ENCODE data around the gene PPP1R26.
"Not testable (repeated sequence)": the region's sequence is repeated elsewhere in the genome, so short reads cannot be mapped to it uniquely, and the experiment has no call there.

Gene PPP1R26

GRCh38 chr9:135523521-135524129 is 44.0 kb downstream of the PPP1R26 start:
- Mint-ChIP-seq H3K4me3 (no peak overlapping the region), H3K27me3 (peaks cover 5% of the 10 kb centered on the region), H3K27ac (no peak overlapping the region), H3K4me1 (no peaks in the 10 kb centered on the region), H3K36me3 (no peaks in the 10 kb centered on the region), H3K9me3 (peaks cover 2% of the 10 kb centered on the region)
- ATAC-seq (ENCODE audit: low read depth) (no peak), DNase-seq (ENCODE audit: low spot score in 2 of 2) (no peak)

- no peak for ATAC-seq (ENCODE audit: low read depth)
- H3K27ac Mint-ChIP-seq, result no peak overlapping the region
- peaks cover 2% of the 10 kb centered on the region for H3K9me3 Mint-ChIP-seq
- no peak for DNase-seq (ENCODE audit: low spot score in 2 of 2)
- H3K36me3 Mint-ChIP-seq, result no peaks in the 10 kb centered on the region
- no peaks in the 10 kb centered on the region for H3K4me1 Mint-ChIP-seq
- H3K4me3 Mint-ChIP-seq, result no peak overlapping the region
- H3K27me3 Mint-ChIP-seq, result peaks cover 5% of the 10 kb centered on the region
Measured at GRCh38 chr9:135524130-135524861, 44.7 kb downstream of the PPP1R26 start.

GRCh38 chr9:135525241-135526088 is 45.9 kb downstream of the PPP1R26 start:
- Mint-ChIP-seq H3K4me1 (no peaks in the 10 kb centered on the region), H3K27ac (no peak overlapping the region), H3K27me3 (peaks cover 3% of the 10 kb centered on the region), H3K4me3 (no peak overlapping the region), H3K9me3 (peaks cover 2% of the 10 kb centered on the region), H3K36me3 (no peaks in the 10 kb centered on the region)
- ATAC-seq (ENCODE audit: low read depth) (no peak), DNase-seq (ENCODE audit: low spot score in 2 of 2) (no peak)

GRCh38 chr9:135526089-135526729 is 46.6 kb downstream of the PPP1R26 start:
- Mint-ChIP-seq H3K4me3 (no peak overlapping the region), H3K4me1 (no peaks in the 10 kb centered on the region), H3K27ac (no peak overlapping the region), H3K36me3 (no peaks in the 10 kb centered on the region), H3K9me3 (peaks cover 2% of the 10 kb centered on the region), H3K27me3 (peaks cover 3% of the 10 kb centered on the region)
- DNase-seq (ENCODE audit: low spot score in 2 of 2), result no peak
- ATAC-seq (ENCODE audit: low read depth), result no peak

GRCh38 chr9:135526730-135527571 is 47.4 kb downstream of the PPP1R26 start:
- Mint-ChIP-seq H3K4me3 (no peak overlapping the region), H3K27ac (no peak overlapping the region), H3K4me1 (no peaks in the 10 kb centered on the region), H3K9me3 (peaks cover 2% of the 10 kb centered on the region), H3K27me3 (peaks cover 5% of the 10 kb centered on the region), H3K36me3 (no peaks in the 10 kb centered on the region)
- ATAC-seq (ENCODE audit: low read depth) (no peak), DNase-seq (ENCODE audit: low spot score in 2 of 2) (no peak)

- H3K36me3 Mint-ChIP-seq; DNase-seq (ENCODE audit: low spot score in 2 of 2); H3K9me3 Mint-ChIP-seq; H3K27ac Mint-ChIP-seq; H3K27me3 Mint-ChIP-seq; H3K4me1 Mint-ChIP-seq; ATAC-seq (ENCODE audit: low read depth); H3K4me3 Mint-ChIP-seq: not testable (repeated sequence)
Measured at GRCh38 chr9:135528842-135529435, 49.4 kb downstream of the PPP1R26 start.

GRCh38 chr9:135530146-135530545 is 50.6 kb downstream of the PPP1R26 start:
- Mint-ChIP-seq H3K27ac (no peak overlapping the region), H3K4me3 (no peak overlapping the region), H3K4me1 (peaks cover 4% of the 10 kb centered on the region), H3K36me3 (no peaks in the 10 kb centered on the region), H3K9me3 (peaks cover 2% of the 10 kb centered on the region), H3K27me3 (peaks cover 12% of the 10 kb centered on the region)
- ATAC-seq (ENCODE audit: low read depth), result no peak
- DNase-seq (ENCODE audit: low spot score in 2 of 2), result no peak

GRCh38 chr9:135531096-135531495 is 51.5 kb downstream of the PPP1R26 start:
- peaks cover 2% of the 10 kb centered on the region for H3K9me3 Mint-ChIP-seq
- no peak overlapping the region for H3K4me3 Mint-ChIP-seq
- H3K27me3 Mint-ChIP-seq, result peaks cover 12% of the 10 kb centered on the region
- no peak for DNase-seq (ENCODE audit: low spot score in 2 of 2)
- peaks cover 4% of the 10 kb centered on the region for H3K4me1 Mint-ChIP-seq
- H3K36me3 Mint-ChIP-seq, result no peaks in the 10 kb centered on the region
- ATAC-seq (ENCODE audit: low read depth), result no peak
- H3K27ac Mint-ChIP-seq, result no peak overlapping the region

GRCh38 chr9:135533113-135533512 is 53.5 kb downstream of the PPP1R26 start:
- DNase-seq (ENCODE audit: low spot score in 2 of 2) (no peak), ATAC-seq (ENCODE audit: low read depth) (no peak)
- Mint-ChIP-seq H3K27ac (no peak overlapping the region), H3K36me3 (no peaks in the 10 kb centered on the region), H3K27me3 (peaks cover 14% of the 10 kb centered on the region), H3K9me3 (peaks cover 1% of the 10 kb centered on the region), H3K4me3 (no peak overlapping the region), H3K4me1 (peaks cover 4% of the 10 kb centered on the region)

GRCh38 chr9:135533674-135534073 is 54.1 kb downstream of the PPP1R26 start:
- no peak for DNase-seq (ENCODE audit: low spot score in 2 of 2)
- Mint-ChIP-seq H3K27ac (no peak overlapping the region), H3K9me3 (no peaks in the 10 kb centered on the region), H3K36me3 (no peaks in the 10 kb centered on the region), H3K4me1 (peaks cover 4% of the 10 kb centered on the region), H3K4me3 (no peak overlapping the region), H3K27me3 (peaks cover 15% of the 10 kb centered on the region)
- no peak for ATAC-seq (ENCODE audit: low read depth)

- not testable (repeated sequence) for ATAC-seq (ENCODE audit: low read depth); H3K4me3 Mint-ChIP-seq; H3K36me3 Mint-ChIP-seq; H3K4me1 Mint-ChIP-seq; H3K27ac Mint-ChIP-seq; H3K9me3 Mint-ChIP-seq; DNase-seq (ENCODE audit: low spot score in 2 of 2)
- peaks cover 16% of the 10 kb centered on the region for H3K27me3 Mint-ChIP-seq
Measured at GRCh38 chr9:135534192-135534711, 54.7 kb downstream of the PPP1R26 start.

- not testable (repeated sequence) for ATAC-seq (ENCODE audit: low read depth); H3K4me1 Mint-ChIP-seq; H3K27ac Mint-ChIP-seq; H3K9me3 Mint-ChIP-seq; DNase-seq (ENCODE audit: low spot score in 2 of 2); H3K36me3 Mint-ChIP-seq; H3K4me3 Mint-ChIP-seq
- H3K27me3 Mint-ChIP-seq, result peaks cover 19% of the 10 kb centered on the region
Measured at GRCh38 chr9:135534826-135535225, 55.2 kb downstream of the PPP1R26 start.

- H3K4me3 Mint-ChIP-seq; H3K4me1 Mint-ChIP-seq; H3K9me3 Mint-ChIP-seq; DNase-seq (ENCODE audit: low spot score in 2 of 2); H3K36me3 Mint-ChIP-seq; ATAC-seq (ENCODE audit: low read depth); H3K27ac Mint-ChIP-seq: not testable (repeated sequence)
- H3K27me3 Mint-ChIP-seq, result peaks cover 24% of the 10 kb centered on the region
Measured at GRCh38 chr9:135535631-135536030, 56.0 kb downstream of the PPP1R26 start.
